ENCODE measurements around the gene KCNMB1.

Gene KCNMB1

GRCh38 chr5:170419643-170420042 is 30.5 kb upstream of the KCNMB1 start:
- no peak for DNase-seq
- intact Hi-C loops (cut with DNase I): loop anchor here (5.0 kb wide), 1 partner anchor 197 kb away; no protein-coding TSS in a partner anchor

- no peak for DNase-seq
- intact Hi-C loops (cut with DNase I): no loop called here
These were observed 29.6 kb upstream of the KCNMB1 start for GRCh38 chr5:170418736-170419135.

GRCh38 chr5:170416526-170416925 is 27.4 kb upstream of the KCNMB1 start:
- DNase-seq: no peak
- intact Hi-C loops (cut with DNase I): no loop called here

GRCh38 chr5:170414786-170415185 is 25.6 kb upstream of the KCNMB1 start:
- no peak for DNase-seq
- intact Hi-C loops (cut with DNase I): no loop called here

- intact Hi-C loops (cut with DNase I): no loop called here
- DNase-seq: no peak
These were observed 24.7 kb upstream of the KCNMB1 start for GRCh38 chr5:170413897-170414296.

- no peak for DNase-seq
- intact Hi-C loops (cut with DNase I): no loop called here
These were observed 21.9 kb upstream of the KCNMB1 start for GRCh38 chr5:170411100-170411499.

- intact Hi-C loops (cut with DNase I): no loop called here
- DNase-seq: no peak
These were observed 21.2 kb upstream of the KCNMB1 start for GRCh38 chr5:170410401-170410800.

GRCh38 chr5:170408877-170409660 is 19.9 kb upstream of the KCNMB1 start:
- intact Hi-C loops (cut with DNase I): no loop called here
- DNase-seq: peak in 1 of 42 donors; percentile 31

GRCh38 chr5:170408226-170408625 is 19.1 kb upstream of the KCNMB1 start:
- intact Hi-C loops (cut with DNase I): no loop called here
- DNase-seq: no peak

GRCh38 chr5:170407062-170407461 is 17.9 kb upstream of the KCNMB1 start:
- intact Hi-C loops (cut with DNase I): no loop called here
- DNase-seq: peak in 1 of 42 donors; percentile 5

- DNase-seq: no peak
- intact Hi-C loops (cut with DNase I): no loop called here
These were observed 16.6 kb upstream of the KCNMB1 start for GRCh38 chr5:170405817-170406216.

- intact Hi-C loops (cut with DNase I): no loop called here
- DNase-seq: peak in 6 of 42 donors; percentile 8 to 46 (median 24)
These were observed 15.2 kb upstream of the KCNMB1 start for GRCh38 chr5:170404398-170404797.

- intact Hi-C loops (cut with DNase I): no loop called here
- no peak for DNase-seq
These were observed 14.5 kb upstream of the KCNMB1 start for GRCh38 chr5:170403675-170404074.

- no peak for DNase-seq
These were observed 13.3 kb upstream of the KCNMB1 start for GRCh38 chr5:170402508-170402907.

GRCh38 chr5:170397059-170397458 is 7.9 kb upstream of the KCNMB1 start:
- intact Hi-C loops (cut with DNase I): no loop called here
- no peak for DNase-seq

More at GRCh38 chr5:170402508-170402907, 13.3 kb upstream of the KCNMB1 start:
- intact Hi-C loops (cut with DNase I): no loop called here

- peak in 7 of 42 donors; percentile 9 to 40 (median 22) for DNase-seq
These were observed 4.8 kb upstream of the KCNMB1 start for GRCh38 chr5:170393958-170394357.

GRCh38 chr5:170393235-170393634 is 4.1 kb upstream of the KCNMB1 start:
- intact Hi-C loops (cut with DNase I): no loop called here
- DNase-seq: no peak

More at GRCh38 chr5:170393958-170394357, 4.8 kb upstream of the KCNMB1 start:
- intact Hi-C loops (cut with DNase I): no loop called here

GRCh38 chr5:170390472-170390871 is 1.3 kb upstream of the KCNMB1 start:
- intact Hi-C loops (cut with DNase I): no loop called here
- DNase-seq: no peak

- intact Hi-C loops (cut with DNase I): no loop called here
- DNase-seq: no peak
These were observed 354 bp upstream of the KCNMB1 start for GRCh38 chr5:170389550-170389892.

GRCh38 chr5:170387775-170388639 is 1.2 kb downstream of the KCNMB1 start:
- DNase-seq: no peak
- intact Hi-C loops (cut with DNase I): no loop called here
